ENCODE measurements around the gene PODNL1. TPM values are rescaled to one million over a fixed set of nuclear protein-coding genes. Genes with fewer than 3 reads are reported as not detected.

Gene PODNL1
- polyA plus RNA-seq, 3 donors from 2014 or later: not detected

DNA sequence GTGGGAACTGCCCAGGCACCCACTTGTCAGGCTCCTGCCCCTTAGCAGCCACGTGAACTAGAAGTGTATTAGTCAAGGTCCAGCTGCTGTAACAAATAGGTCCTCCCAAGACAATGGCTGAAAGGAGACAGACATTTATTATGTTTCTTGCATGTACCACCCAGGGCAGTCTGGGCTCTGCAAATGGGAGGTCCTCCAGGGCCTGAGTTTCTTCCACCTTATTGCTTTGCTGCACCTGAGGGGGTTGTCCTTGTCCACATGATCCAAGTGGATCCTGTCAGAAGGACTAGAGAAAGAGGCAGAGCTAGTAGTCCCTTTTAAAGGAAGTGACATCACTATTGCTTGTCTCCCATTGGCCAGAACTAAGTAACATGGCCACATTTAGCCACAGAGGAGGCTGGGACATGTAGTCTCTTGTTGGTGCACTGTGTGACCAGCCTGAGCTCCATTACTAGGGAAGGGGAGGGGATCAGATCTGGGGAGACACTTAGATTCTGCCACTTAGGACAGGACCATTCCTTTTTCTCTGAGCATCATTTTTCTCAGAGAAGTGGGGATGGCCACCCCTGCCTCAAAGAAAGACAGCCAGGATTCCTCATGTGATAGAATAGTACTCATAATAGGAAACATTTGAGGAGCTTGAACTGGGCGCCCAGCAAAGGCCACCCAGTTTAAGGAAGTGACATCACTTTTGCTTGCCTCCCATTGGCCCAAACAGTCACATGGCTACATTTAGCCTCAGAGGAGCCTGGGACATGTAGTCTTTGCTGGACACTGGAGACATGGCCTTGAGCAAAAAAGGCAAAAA is 17.1 kb downstream of the PODNL1 start:
- Mint-ChIP-seq H3K9me3 (no peaks in the 10 kb centered on the region), H3K4me3 (no peak overlapping the region), H3K4me1 (peaks cover 0 to 4% of the 10 kb centered on the region in 2 donors), H3K27me3 (ENCODE audit: low read depth in 3 of 3) (peaks cover 0 to 5% (median 0%) of the 10 kb centered on the region in 3 donors), H3K27ac (peak overlapping the region in 5 of 6 donors; percentile 50 to 85 (median 69)), H3K36me3 (peaks cover 14 to 33% (median 23%) of the 10 kb centered on the region in 3 donors)
- DNase-seq: peak; percentile 27 to 31 (median 28)

GRCh38 chr19:13920524-13920923 is 17.7 kb downstream of the PODNL1 start:
- no peak overlapping the region for H3K4me3 Mint-ChIP-seq
- peaks cover 14 to 31% (median 21%) of the 10 kb centered on the region in 3 donors for H3K36me3 Mint-ChIP-seq
- peak overlapping the region in 2 of 6 donors; percentile 57 to 77 for H3K27ac Mint-ChIP-seq
- H3K4me1 Mint-ChIP-seq: peaks cover 0 to 4% of the 10 kb centered on the region in 2 donors
- H3K27me3 Mint-ChIP-seq (ENCODE audit: low read depth in 3 of 3): peaks cover 0 to 5% (median 0%) of the 10 kb centered on the region in 3 donors
- H3K9me3 Mint-ChIP-seq: no peaks in the 10 kb centered on the region
- DNase-seq: no peak

GRCh38 chr19:13918726-13919411 is 19.3 kb downstream of the PODNL1 start:
- H3K4me1 Mint-ChIP-seq: peaks cover 0 to 4% of the 10 kb centered on the region in 2 donors
- peaks cover 16 to 29% (median 17%) of the 10 kb centered on the region in 3 donors for H3K36me3 Mint-ChIP-seq
- peaks cover 0 to 3% (median 0%) of the 10 kb centered on the region in 3 donors for H3K27me3 Mint-ChIP-seq (ENCODE audit: low read depth in 3 of 3)

DNA sequence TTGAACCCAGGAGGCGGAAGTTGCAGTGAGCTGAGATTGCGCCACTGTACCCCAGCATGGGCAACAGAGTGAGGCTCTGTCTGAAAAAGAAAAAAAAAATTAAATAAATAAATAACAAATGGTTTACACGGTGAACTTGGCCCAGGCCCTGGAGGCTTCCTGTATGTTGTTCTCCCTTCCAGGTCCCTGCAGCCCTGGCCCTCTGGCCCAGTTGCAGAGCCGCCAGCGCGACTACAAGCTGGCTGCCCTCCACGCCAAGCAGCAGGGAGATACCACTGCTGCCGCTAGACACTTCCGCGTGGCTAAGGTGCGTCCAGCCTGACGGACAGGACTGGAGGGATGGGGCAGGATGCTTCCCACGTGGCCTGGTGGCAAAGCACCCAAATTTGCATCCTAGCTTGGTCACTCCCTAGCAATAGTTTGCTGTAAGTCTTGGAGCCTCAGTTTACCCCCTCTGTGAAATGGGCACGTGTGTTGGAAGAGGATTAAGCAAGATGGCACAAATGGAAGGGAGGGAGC is 20.3 kb downstream of the PODNL1 start:
- H3K4me3 Mint-ChIP-seq: no peak overlapping the region
- H3K36me3 Mint-ChIP-seq: peaks cover 16 to 34% (median 17%) of the 10 kb centered on the region in 3 donors
- no peak for DNase-seq
- H3K27me3 Mint-ChIP-seq (ENCODE audit: low read depth in 3 of 3): peaks cover 0 to 3% (median 0%) of the 10 kb centered on the region in 3 donors
- no peaks in the 10 kb centered on the region for H3K9me3 Mint-ChIP-seq
- H3K4me1 Mint-ChIP-seq: peaks cover 0 to 4% of the 10 kb centered on the region in 2 donors
- H3K27ac Mint-ChIP-seq: no peak overlapping the region

More at GRCh38 chr19:13918726-13919411, 19.3 kb downstream of the PODNL1 start:
- Mint-ChIP-seq H3K4me3 (no peak overlapping the region), H3K27ac (no peak overlapping the region), H3K9me3 (no peaks in the 10 kb centered on the region)
- no peak for DNase-seq

GRCh38 chr19:13914777-13915176 is 23.4 kb downstream of the PODNL1 start:
- peaks cover 0 to 25% (median 7%) of the 10 kb centered on the region in 3 donors for H3K36me3 Mint-ChIP-seq
- H3K9me3 Mint-ChIP-seq: no peaks in the 10 kb centered on the region
- H3K27ac Mint-ChIP-seq: no peak overlapping the region
- H3K27me3 Mint-ChIP-seq (ENCODE audit: low read depth in 3 of 3): peaks cover 0 to 3% (median 0%) of the 10 kb centered on the region in 3 donors
- H3K4me1 Mint-ChIP-seq: no peaks in the 10 kb centered on the region
- no peak overlapping the region for H3K4me3 Mint-ChIP-seq
- DNase-seq: no peak

DNA sequence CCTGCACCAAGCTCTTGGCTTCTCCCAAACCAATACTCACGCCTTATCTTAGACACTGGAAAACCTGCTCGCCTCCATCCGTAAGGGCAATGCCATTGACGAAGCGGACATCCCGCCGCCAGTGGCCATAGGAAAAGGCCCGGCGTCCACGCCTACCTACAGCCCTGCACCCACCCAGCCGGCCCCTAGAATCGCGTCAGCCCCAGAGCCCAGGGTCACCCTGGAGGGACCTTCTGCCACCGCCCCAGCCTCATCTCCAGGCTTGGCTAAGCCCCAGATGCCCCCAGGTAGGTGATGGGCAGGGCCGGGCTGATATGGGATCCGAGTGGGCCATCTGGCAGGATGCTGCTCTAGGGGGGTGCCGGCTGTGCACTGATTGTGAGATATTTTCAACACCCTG is 24.9 kb downstream of the PODNL1 start:
- no peak overlapping the region for H3K27ac Mint-ChIP-seq
- no peaks in the 10 kb centered on the region for H3K9me3 Mint-ChIP-seq
- no peaks in the 10 kb centered on the region for H3K4me1 Mint-ChIP-seq
- no peak for DNase-seq
- H3K4me3 Mint-ChIP-seq: no peak overlapping the region
- H3K27me3 Mint-ChIP-seq (ENCODE audit: low read depth in 3 of 3): peaks cover 0 to 3% (median 0%) of the 10 kb centered on the region in 3 donors
- H3K36me3 Mint-ChIP-seq: peaks cover 0 to 27% (median 7%) of the 10 kb centered on the region in 3 donors

DNA sequence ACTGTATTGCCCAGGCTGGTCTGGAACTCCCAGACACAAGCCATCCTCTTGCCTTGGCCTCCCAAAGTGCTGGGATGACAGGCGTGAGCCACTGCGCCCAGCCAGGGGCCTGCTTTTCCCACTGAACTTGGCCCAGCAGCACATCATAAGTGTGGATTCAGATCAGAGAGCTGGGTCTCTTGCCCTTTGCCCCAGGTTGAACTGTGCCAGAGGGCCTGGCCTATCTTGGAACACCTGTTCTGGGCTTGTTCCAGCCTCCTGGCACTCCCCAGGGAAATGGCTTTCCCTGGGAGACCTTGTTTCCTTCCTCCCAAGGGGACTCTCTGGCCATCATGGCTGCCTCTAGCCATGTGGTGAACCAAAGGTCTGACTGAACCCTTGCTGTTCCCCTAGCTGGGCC is 28.8 kb downstream of the PODNL1 start:
- Mint-ChIP-seq H3K36me3 (peaks cover 0 to 19% (median 0%) of the 10 kb centered on the region in 3 donors), H3K9me3 (no peaks in the 10 kb centered on the region), H3K27me3 (ENCODE audit: low read depth in 3 of 3) (peaks cover 0 to 8% (median 2%) of the 10 kb centered on the region in 3 donors), H3K27ac (no peak overlapping the region), H3K4me3 (no peak overlapping the region), H3K4me1 (peaks cover 16 to 19% of the 10 kb centered on the region in 2 donors)
- no peak for DNase-seq

GRCh38 chr19:13908674-13909073 is 29.5 kb downstream of the PODNL1 start:
- H3K4me3 Mint-ChIP-seq: peak overlapping the region in 1 of 5 donors; percentile 27
- H3K36me3 Mint-ChIP-seq: peaks cover 0 to 19% (median 0%) of the 10 kb centered on the region in 3 donors
- peaks cover 0 to 9% (median 2%) of the 10 kb centered on the region in 3 donors for H3K27me3 Mint-ChIP-seq (ENCODE audit: low read depth in 3 of 3)
- H3K27ac Mint-ChIP-seq: no peak overlapping the region
- no peaks in the 10 kb centered on the region for H3K9me3 Mint-ChIP-seq
- peaks cover 16 to 19% of the 10 kb centered on the region in 2 donors for H3K4me1 Mint-ChIP-seq
- no peak for DNase-seq

GRCh38 chr19:13906910-13907309 is 31.3 kb downstream of the PODNL1 start:
- DNase-seq: no peak
- Mint-ChIP-seq H3K9me3 (no peaks in the 10 kb centered on the region), H3K27ac (peak overlapping the region in 5 of 6 donors; percentile 61 to 93 (median 65)), H3K36me3 (peaks cover 0 to 10% (median 0%) of the 10 kb centered on the region in 3 donors), H3K4me1 (peaks cover 16 to 19% of the 10 kb centered on the region in 2 donors), H3K27me3 (ENCODE audit: low read depth in 3 of 3) (peaks cover 0 to 9% (median 2%) of the 10 kb centered on the region in 3 donors), H3K4me3 (peak overlapping the region; percentile 79 to 87 (median 83))

GRCh38 chr19:13906521-13906904 is 31.7 kb downstream of the PODNL1 start:
- Mint-ChIP-seq H3K27me3 (ENCODE audit: low read depth in 3 of 3) (peaks cover 0 to 9% (median 2%) of the 10 kb centered on the region in 3 donors), H3K9me3 (no peaks in the 10 kb centered on the region), H3K4me3 (peak overlapping the region; percentile 79 to 87 (median 83)), H3K27ac (peak overlapping the region in 5 of 6 donors; percentile 61 to 93 (median 65)), H3K4me1 (peaks cover 16 to 19% of the 10 kb centered on the region in 2 donors), H3K36me3 (peaks cover 0 to 10% (median 0%) of the 10 kb centered on the region in 3 donors)
- no peak for DNase-seq

DNA sequence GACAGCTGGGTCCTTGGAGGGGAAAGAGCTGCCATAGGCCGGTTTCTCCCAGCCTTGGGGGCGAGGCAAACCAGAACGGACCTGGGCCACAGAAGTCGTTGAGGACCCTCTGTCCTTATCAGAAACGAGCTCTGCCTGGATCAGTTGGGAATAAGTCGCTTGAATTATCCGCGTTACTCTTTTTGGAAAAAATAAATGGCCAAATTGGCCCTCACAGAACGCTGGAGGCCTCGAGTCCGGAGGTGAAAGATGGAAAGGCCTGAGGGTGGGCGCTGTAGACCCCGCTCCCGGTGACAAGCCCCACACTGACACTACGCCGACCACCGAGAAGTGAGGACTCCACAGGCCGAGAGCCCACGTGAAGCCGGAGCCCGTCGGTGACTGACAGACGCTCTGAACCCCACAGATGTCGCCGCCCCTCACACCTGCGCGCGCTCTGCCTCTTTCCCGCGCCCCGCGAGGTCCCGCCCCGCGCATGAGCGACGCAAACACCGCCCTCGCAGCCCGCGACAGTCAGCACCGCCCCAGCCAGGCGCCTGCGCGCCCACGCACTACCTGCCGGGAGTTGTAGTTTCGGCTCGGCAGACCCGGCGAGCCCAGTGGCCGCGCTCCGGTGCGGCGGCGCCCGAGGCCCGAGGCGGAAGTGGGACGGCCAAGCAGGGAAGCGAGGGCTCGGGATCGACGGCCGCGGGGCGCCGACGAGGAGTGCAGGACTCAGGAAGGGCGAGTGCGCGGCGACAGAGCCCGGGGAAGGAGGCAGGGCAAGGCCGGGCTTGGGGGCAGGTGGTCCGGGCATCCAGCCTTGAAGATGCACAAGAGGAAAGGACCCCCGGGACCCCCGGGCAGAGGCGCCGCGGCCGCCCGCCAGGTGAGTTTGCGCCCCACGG is 32.3 kb downstream of the PODNL1 start, which contains the start of the genes BRME1 and CC2D1A:
Gene BRME1 (minus strand): TSS at position 484 of the 887 bp plus-strand sequence. CDS start 1,225 bp downstream, outside the sequence.
Gene CC2D1A (plus strand): TSS at position 568 of the 887 bp plus-strand sequence. CDS start 241 bp downstream, at position 809.
- H3K27ac Mint-ChIP-seq: peak within 1 kb of the TSS; percentile 90 to 97 (median 91)
- peaks cover 16 to 19% of the 10 kb centered on the region in 2 donors for H3K4me1 Mint-ChIP-seq
- no peaks in the 10 kb centered on the region for H3K9me3 Mint-ChIP-seq
- H3K27me3 Mint-ChIP-seq (ENCODE audit: low read depth in 3 of 3): peaks cover 0 to 9% (median 2%) of the 10 kb centered on the region in 3 donors
- H3K4me3 Mint-ChIP-seq: peak within 1 kb of the TSS; percentile 87 to 89 (median 87)
- peaks cover 0 to 6% (median 0%) of the 10 kb centered on the region in 3 donors for H3K36me3 Mint-ChIP-seq
- peak; percentile 89 to 90 (median 90) for DNase-seq

- peak overlapping the region in 2 of 6 donors; percentile 5 to 35 for H3K27ac Mint-ChIP-seq
- peaks cover 0 to 9% (median 2%) of the 10 kb centered on the region in 3 donors for H3K27me3 Mint-ChIP-seq (ENCODE audit: low read depth in 3 of 3)
- peaks cover 16 to 19% of the 10 kb centered on the region in 2 donors for H3K4me1 Mint-ChIP-seq
- no peaks in the 10 kb centered on the region for H3K9me3 Mint-ChIP-seq
- peak in 1 of 3 donors; percentile 41 for DNase-seq
- peak overlapping the region in 2 of 5 donors; percentile 13 to 19 for H3K4me3 Mint-ChIP-seq
- H3K36me3 Mint-ChIP-seq: no peaks in the 10 kb centered on the region
These were observed 35.1 kb downstream of the PODNL1 start for GRCh38 chr19:13902993-13903555.
